Esophagus squamous epithelium (tissue), 5 donors: ENCODE measurements around the gene SRRM2. TPM values are rescaled to one million over a fixed set of nuclear protein-coding genes. Genes with fewer than 3 reads are reported as not detected.

Experiments
- DNase-seq: peaks from one replicate; lab custom pipeline; 2025; lab: John Stamatoyannopoulos, UW
- H3K27ac ChIP-seq, 4 donors: fragments of 200-600 bp; sonication (generic); one replicate each; pipeline ENCODE4 v1.5.1; 2016 to 2019; ENCODE audit warnings: mild to moderate bottlenecking in 1 of 4
- H3K27me3 ChIP-seq, 4 donors: fragments of 200-600 bp; sonication (generic); 1 replicate in 3 of 4; 2 replicates in 1 of 4; pipeline versions ENCODE4 v1.5.1 to v1.6.0; 2017 to 2021; ENCODE audit warnings: antibody characterized with exemption in 1 of 4
- H3K36me3 ChIP-seq, 3 donors: fragments of 200-600 bp; sonication (generic); one replicate each; pipeline ENCODE4 v1.5.1; 2016 to 2019
- H3K4me1 ChIP-seq, 3 donors: fragments of 200-600 bp; sonication (generic); one replicate each; pipeline ENCODE4 v1.5.1; 2017 to 2019
- H3K4me3 ChIP-seq, 4 donors: fragments of 200-600 bp; sonication (generic); 1 replicate in 3 of 4; 2 replicates in 1 of 4; pipeline ENCODE4 v1.5.1; 2016 to 2019; ENCODE audit warnings: mild to moderate bottlenecking in 2 of 4, moderate library complexity in 1 of 4
- H3K9me3 ChIP-seq, 3 donors: fragments of 200-600 bp; sonication (generic); one replicate each; pipeline ENCODE4 v1.5.1; 2016 to 2019
- POLR2A ChIP-seq, 4 donors: fragments of 450-650 bp; IDR thresholded peaks; one replicate each; pipeline ENCODE4 v1.6.1; 2017; ENCODE audit warnings: antibody characterized with exemption in 4 of 4, mild to moderate bottlenecking in 4 of 4, moderate library complexity in 3 of 4
- WGBS, 2 donors: methylation state at CpG; one replicate each; pipeline ENCODE4 v1.1.5; 2018; 5-methylcytosine and 5-hydroxymethylcytosine counted together
- intact Hi-C: fragments of 100-400 bp; cut with DNase I; formaldehyde crosslinking; loops from one replicate; pipeline ENCODE4 v1.15.0; 2022
- total RNA-seq, 4 donors: library from RNA; depleted of rRNA; stranded (reverse); fragments of >200 nt; gene quantifications; one replicate each; pipeline ENCODE4 v1.1.0, GENCODE V29; 2016
- TF ChIP-seq, protein P1 (sequence below), 6 experiments: fragments of 450-650 bp in 4 of 6; fragments of 200-600 bp in 2 of 6; sonication (generic) in 2 of 6; IDR thresholded peaks; one replicate each; pipeline ENCODE4 v1.5.1; 2016 to 2019; ENCODE audit warnings: antibody characterized with exemption in 6 of 6, mild to moderate bottlenecking in 4 of 6, moderate library complexity in 4 of 6
- donor health status: DM: yes; HTN: yes; CAD: no.

The SRRM2 gene
- total RNA-seq, 4 donors from 2014 or later: 80.7 to 290 (median 233) TPM

GRCh38 chr16:2713985-2714774, 38.3 kb upstream of the SRRM2 start:
- Histone ChIP-seq H3K9me3 (no peaks in the 10 kb centered on the region), H3K27ac (peak overlapping the region in 3 of 4 donors; percentile 53 to 95 (median 89)), H3K4me3 (peak overlapping the region in 1 of 4 donors; percentile 51), H3K36me3 (peaks cover 0 to 11% (median under 1%) of the 10 kb centered on the region in 3 donors), H3K4me1 (peaks cover 4 to 34% (median 5%) of the 10 kb centered on the region in 3 donors), H3K27me3 (peaks cover 0 to 18% (median 0%) of the 10 kb centered on the region in 4 donors)
- DNase-seq: no peak
- WGBS, 2 donors: 65 to 69% methylated on average over 5 to 18 of the region's 28 CpGs
- no peak for TF ChIP-seq POLR2A (IDR thresholded peaks at IDR 0.05)
- TF ChIP-seq, protein P1, sequence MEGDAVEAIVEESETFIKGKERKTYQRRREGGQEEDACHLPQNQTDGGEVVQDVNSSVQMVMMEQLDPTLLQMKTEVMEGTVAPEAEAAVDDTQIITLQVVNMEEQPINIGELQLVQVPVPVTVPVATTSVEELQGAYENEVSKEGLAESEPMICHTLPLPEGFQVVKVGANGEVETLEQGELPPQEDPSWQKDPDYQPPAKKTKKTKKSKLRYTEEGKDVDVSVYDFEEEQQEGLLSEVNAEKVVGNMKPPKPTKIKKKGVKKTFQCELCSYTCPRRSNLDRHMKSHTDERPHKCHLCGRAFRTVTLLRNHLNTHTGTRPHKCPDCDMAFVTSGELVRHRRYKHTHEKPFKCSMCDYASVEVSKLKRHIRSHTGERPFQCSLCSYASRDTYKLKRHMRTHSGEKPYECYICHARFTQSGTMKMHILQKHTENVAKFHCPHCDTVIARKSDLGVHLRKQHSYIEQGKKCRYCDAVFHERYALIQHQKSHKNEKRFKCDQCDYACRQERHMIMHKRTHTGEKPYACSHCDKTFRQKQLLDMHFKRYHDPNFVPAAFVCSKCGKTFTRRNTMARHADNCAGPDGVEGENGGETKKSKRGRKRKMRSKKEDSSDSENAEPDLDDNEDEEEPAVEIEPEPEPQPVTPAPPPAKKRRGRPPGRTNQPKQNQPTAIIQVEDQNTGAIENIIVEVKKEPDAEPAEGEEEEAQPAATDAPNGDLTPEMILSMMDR (IDR thresholded peaks at IDR 0.05): no peak
- intact Hi-C loops: no loop called here

- intact Hi-C loops: no loop called here
- H3K4me3 ChIP-seq: peak overlapping the region; percentile 3 to 75 (median 42)
- H3K4me1 ChIP-seq: peaks cover 10 to 43% (median 12%) of the 10 kb centered on the region in 3 donors
- H3K27me3 ChIP-seq: peaks cover 0 to 18% (median 0%) of the 10 kb centered on the region in 4 donors
- peak overlapping the region in 3 of 4 donors; percentile 53 to 95 (median 89) for H3K27ac ChIP-seq
- TF ChIP-seq, protein P1 (IDR thresholded peaks at IDR 0.05): no peak
- no peak for TF ChIP-seq POLR2A (IDR thresholded peaks at IDR 0.05)
- 18 to 26% methylated on average over 9 of the region's 9 CpGs for WGBS, 2 donors
- H3K9me3 ChIP-seq: no peaks in the 10 kb centered on the region
- H3K36me3 ChIP-seq: peaks cover 0 to 3% (median 0%) of the 10 kb centered on the region in 3 donors
- no peak for DNase-seq
Observed at GRCh38 chr16:2715064-2715463, 37.4 kb upstream of the SRRM2 start.

DNA sequence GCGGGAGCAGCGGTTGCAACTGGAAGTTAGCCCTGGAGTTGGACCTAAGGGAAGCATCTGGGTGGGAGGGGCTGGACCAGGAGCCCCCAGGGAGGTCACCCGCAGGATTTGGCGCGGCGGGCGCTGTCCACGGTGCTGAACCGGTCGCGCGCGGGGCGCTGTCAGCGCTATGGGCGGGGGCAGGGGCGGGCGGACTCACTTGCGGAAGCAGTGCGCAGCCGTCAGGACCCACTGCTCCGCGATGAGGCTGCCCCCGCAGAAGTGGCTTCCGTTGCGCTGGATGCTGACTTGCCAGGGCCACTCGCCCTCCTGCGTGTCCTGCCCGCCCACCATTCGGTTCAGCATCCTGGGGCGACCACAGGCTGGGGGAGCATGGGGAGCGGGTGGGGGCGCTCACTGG, 36.9 kb upstream of the SRRM2 start:
- no peaks in the 10 kb centered on the region for H3K9me3 ChIP-seq
- TF ChIP-seq, protein P1 (IDR thresholded peaks at IDR 0.05): no peak
- TF ChIP-seq POLR2A (IDR thresholded peaks at IDR 0.05): no peak
- H3K27me3 ChIP-seq: peaks cover 0 to 18% (median 0%) of the 10 kb centered on the region in 4 donors
- peak overlapping the region; percentile 3 to 75 (median 42) for H3K4me3 ChIP-seq
- no peak for DNase-seq
- intact Hi-C loops: no loop called here
- WGBS, 2 donors: 6 to 9% methylated on average over 12 to 17 of the region's 33 CpGs
- peaks cover 14 to 48% (median 15%) of the 10 kb centered on the region in 3 donors for H3K4me1 ChIP-seq
- no peaks in the 10 kb centered on the region for H3K36me3 ChIP-seq
- H3K27ac ChIP-seq: peak overlapping the region in 3 of 4 donors; percentile 53 to 95 (median 89)

DNA sequence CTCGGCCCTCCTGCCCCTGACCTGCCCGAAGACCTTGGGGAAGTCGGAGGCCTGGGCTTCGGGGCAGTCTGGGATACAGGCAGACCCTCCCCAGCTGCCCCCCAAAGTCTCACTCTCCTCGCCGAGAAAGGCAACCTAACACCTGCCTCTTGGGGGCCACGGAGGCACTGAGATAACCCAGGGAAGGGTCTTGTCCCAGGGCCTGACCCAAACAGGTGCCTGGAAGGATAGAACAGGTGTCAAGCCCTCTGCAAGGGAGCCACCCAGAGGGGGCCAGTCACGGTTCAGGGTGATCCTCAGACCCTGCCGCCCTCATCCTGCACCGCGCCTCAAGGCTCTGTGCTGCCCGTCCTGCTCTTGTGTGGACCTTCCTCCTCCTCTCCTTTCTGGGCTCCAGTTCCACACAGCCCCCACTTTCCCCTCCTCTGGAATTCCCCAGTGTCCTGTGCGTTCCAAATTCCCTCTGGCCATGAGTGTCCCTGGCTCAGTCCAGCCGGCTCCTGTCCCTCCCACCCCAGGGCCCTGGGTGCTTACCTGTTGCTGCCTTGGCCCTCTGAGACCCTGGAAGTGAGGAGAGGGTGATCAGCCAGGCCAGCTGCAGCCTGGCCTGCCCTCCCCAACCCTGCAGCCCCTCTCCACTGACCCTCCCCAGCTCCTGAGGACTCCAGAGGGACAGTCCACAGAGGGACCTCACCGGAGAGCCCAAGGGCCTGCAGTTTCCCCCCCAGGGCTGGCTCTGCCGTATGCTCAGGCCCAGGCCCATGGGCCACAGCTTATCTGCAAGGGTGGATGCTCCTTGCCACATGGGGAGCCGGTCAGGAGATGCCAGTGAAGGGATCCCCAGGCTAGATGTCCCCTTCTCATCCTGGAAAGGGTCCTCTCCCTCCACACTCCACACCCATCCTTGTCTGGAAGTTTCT, 36.2 kb upstream of the SRRM2 start:
- 43 to 63% methylated on average over 7 to 8 of the region's 17 CpGs for WGBS, 2 donors
- TF ChIP-seq POLR2A (IDR thresholded peaks at IDR 0.05): no peak
- TF ChIP-seq, protein P1 (IDR thresholded peaks at IDR 0.05): no peak
- Histone ChIP-seq H3K27ac (peak overlapping the region in 3 of 4 donors; percentile 53 to 95 (median 89)), H3K27me3 (peaks cover 0 to 18% (median 0%) of the 10 kb centered on the region in 4 donors), H3K36me3 (no peaks in the 10 kb centered on the region), H3K4me1 (peaks cover 15 to 53% (median 16%) of the 10 kb centered on the region in 3 donors), H3K9me3 (no peaks in the 10 kb centered on the region), H3K4me3 (peak overlapping the region; percentile 3 to 75 (median 42))
- no peak for DNase-seq
- intact Hi-C loops: no loop called here
